ENCODE data around the gene TAF1D. TPM values are rescaled to one million over a fixed set of nuclear protein-coding genes. Genes with fewer than 3 reads are reported as not detected.

Gene TAF1D, protein sequence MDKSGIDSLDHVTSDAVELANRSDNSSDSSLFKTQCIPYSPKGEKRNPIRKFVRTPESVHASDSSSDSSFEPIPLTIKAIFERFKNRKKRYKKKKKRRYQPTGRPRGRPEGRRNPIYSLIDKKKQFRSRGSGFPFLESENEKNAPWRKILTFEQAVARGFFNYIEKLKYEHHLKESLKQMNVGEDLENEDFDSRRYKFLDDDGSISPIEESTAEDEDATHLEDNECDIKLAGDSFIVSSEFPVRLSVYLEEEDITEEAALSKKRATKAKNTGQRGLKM
- total RNA-seq, result 172 and 181 TPM in 2 replicates
- 39.7 and 60.7 TPM in 2 replicates for polyA plus RNA-seq
- 74.3 and 83.3 TPM in 2 replicates for polyA plus RNA-seq (2011; cell fraction: cytosol; rRNA removed)
- 322 and 436 TPM in 2 replicates for polyA plus RNA-seq (2011; cell fraction: nucleus; rRNA removed)
- 155 and 190 TPM in 2 replicates for polyA plus RNA-seq (2012)
- 49.6 and 68.3 TPM in 2 replicates for polyA minus RNA-seq
- polyA minus RNA-seq (2011; cell fraction: cytosol; rRNA and poly(A)+ RNA removed), result 96.9 TPM
- 205 and 310 TPM in 2 replicates for polyA minus RNA-seq (2011; cell fraction: nucleus; rRNA and poly(A)+ RNA removed)
- Bru-seq, nascent RNA, result percentile 100 among the genes with signal in this experiment
- percentile 98 among the genes with signal in this experiment for BruChase-seq, experiment 1, labeled RNA remaining after a 6-hour chase
- percentile 100 among the genes with signal in this experiment for BruChase-seq, experiment 2, labeled RNA remaining after a 2-hour chase
- long read RNA-seq, transcript TAF1D-203 (6 exons, 2,082 nt), result major isoform, 10 of 52 reads
- long read RNA-seq, partial matches to known transcripts, result 13 of 52 reads
- long read RNA-seq, other reads (novel, unspliced or antisense), result 24 of 52 reads

DNA sequence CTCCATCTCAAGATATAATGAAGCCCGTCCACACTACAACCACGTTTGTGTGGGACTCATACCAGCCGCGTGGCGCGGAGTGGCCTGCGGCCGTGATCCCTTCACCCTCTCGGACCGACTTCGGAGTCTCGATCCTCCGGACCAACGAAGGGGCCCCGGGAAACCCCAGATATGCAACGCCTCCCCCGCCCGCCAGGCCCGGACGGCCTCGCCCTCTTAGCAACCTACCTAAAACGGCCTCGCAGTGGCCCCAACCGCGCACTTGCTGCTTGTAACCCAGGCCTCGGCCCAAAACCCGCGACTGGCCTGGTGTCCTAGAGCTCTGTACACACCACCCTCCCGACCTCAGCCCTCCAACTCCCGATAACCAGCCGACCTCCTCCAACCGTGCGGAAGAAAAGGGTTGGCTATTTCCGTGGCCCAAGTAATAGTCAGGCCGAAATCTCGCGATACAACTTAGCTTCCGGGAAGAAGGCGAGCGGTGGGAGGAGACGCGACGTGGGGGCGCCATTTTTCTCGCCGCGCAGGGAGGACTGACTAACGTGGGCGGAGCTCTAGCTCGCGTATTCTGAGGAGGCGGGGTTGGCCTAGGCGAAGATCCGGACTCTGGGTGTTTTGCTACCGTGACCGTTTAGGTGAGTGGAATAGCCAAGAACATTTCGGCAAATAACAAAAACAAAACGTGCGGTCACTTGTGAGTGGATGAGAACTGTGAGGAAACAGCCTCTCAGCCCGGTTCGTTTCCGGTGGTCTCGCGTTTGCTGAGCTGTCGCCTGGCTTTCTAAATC is at the start of gene TAF1D, which contains the start of gene C11orf54:
TAF1D (minus strand) TSS at position 402 of the 788 bp plus-strand sequence. CDS start 2,191 bp downstream, outside the sequence.
C11orf54 (plus strand) TSS at position 579 of the 788 bp plus-strand sequence. CDS start 5,722 bp downstream, outside the sequence.
- TF ChIP-seq JUN (IDR thresholded peaks at IDR 0.05; ENCODE audit: borderline replicate concordance, insufficient read depth, insufficient read length, low read depth) (no peak), FOS (IDR thresholded peaks at IDR 0.05; ENCODE audit: borderline replicate concordance, insufficient read depth, low read length) (peak; percentile 15), MYC (IDR thresholded peaks at IDR 0.05; ENCODE audit: low read depth, low read length) (peak; percentile 74), POLR2A (IDR thresholded peaks at IDR 0.05; ENCODE audit: low read depth, low read length) (peak; percentile 99), EZH2 (IDR thresholded peaks at IDR 0.05; ENCODE audit: borderline replicate concordance, low read depth, low read length, severe bottlenecking) (no peak), GATA2 (IDR thresholded peaks at IDR 0.05; ENCODE audit: insufficient read depth, insufficient read length, low read depth, low read length) (no peak), POLR2AphosphoS5 (IDR thresholded peaks at IDR 0.05; ENCODE audit: insufficient read depth, low read depth, low read length) (peak; percentile 99)
- TF ChIP-seq, protein P1, sequence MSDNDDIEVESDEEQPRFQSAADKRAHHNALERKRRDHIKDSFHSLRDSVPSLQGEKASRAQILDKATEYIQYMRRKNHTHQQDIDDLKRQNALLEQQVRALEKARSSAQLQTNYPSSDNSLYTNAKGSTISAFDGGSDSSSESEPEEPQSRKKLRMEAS (IDR thresholded peaks at IDR 0.05; ENCODE audit: insufficient read depth, insufficient read length), result no peak
- TF ChIP-seq, protein P2, sequence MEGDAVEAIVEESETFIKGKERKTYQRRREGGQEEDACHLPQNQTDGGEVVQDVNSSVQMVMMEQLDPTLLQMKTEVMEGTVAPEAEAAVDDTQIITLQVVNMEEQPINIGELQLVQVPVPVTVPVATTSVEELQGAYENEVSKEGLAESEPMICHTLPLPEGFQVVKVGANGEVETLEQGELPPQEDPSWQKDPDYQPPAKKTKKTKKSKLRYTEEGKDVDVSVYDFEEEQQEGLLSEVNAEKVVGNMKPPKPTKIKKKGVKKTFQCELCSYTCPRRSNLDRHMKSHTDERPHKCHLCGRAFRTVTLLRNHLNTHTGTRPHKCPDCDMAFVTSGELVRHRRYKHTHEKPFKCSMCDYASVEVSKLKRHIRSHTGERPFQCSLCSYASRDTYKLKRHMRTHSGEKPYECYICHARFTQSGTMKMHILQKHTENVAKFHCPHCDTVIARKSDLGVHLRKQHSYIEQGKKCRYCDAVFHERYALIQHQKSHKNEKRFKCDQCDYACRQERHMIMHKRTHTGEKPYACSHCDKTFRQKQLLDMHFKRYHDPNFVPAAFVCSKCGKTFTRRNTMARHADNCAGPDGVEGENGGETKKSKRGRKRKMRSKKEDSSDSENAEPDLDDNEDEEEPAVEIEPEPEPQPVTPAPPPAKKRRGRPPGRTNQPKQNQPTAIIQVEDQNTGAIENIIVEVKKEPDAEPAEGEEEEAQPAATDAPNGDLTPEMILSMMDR (IDR thresholded peaks at IDR 0.05; ENCODE audit: extremely low read depth in 1 of 2, insufficient read depth in 1 of 2, low read depth in 1 of 2, low read length in 2 of 2), result no peak
- peak; percentile 95 for FAIRE-seq

More for the DNA sequence above, at the start of gene TAF1D, which contains the start of gene C11orf54:
- peak within 1 kb of the TSS; percentile 36 for H2AFZ ChIP-seq (ENCODE audit: low read depth, low read length)
- peak within 1 kb of the TSS; percentile 75 to 99 (median 93) for H3K4me3 ChIP-seq (replicated peaks in 1 of 3; ENCODE audit: insufficient read depth in 1 of 3, low read depth in 1 of 3, low read length in 3 of 3)
- ChIA-PET POLR2A (interaction anchor here (0.6 to 2.8 kb wide), 10 partner anchors 9 to 77 kb away, joined by 3 to 47 read pairs (median 4); partner anchors contain the start of gene MED17), CTCF (interaction anchor here (1.1 to 2.8 kb wide), 3 partner anchors 23 to 43 kb away, joined by 3 to 16 read pairs (median 5); partner anchors contain the start of gene MED17)
- H3K9me1 ChIP-seq (replicated peaks; ENCODE audit: control insufficient read depth, extremely low read depth, insufficient read depth, low read length), result no peaks in the 10 kb centered on the region
- no TSS peak for BruUV-seq (replicated peaks)
- DNase-seq (ENCODE audit: low read depth, low spot score), result peak; percentile 98
- peaks cover 61% of the 10 kb centered on the region for H3K79me2 ChIP-seq (ENCODE audit: control insufficient read depth, insufficient read depth, low read length)
- dilution Hi-C loops (cut with MboI; ENCODE audit: extremely low pct_ligation_motif_present, low sequenced_read_pairs) (no loop called here), intact Hi-C loops (cut with micrococcal nuclease) (loop anchor here (1.0 to 10.0 kb wide), 2 partner anchors 43 to 754 kb away; partner anchors contain the start of genes ANKRD49, MED17 and MRE11)
- peaks cover 11% of the 10 kb centered on the region for H4K20me1 ChIP-seq (replicated peaks; ENCODE audit: control insufficient read depth, extremely low read depth, insufficient read depth, low read length)
- H3K9ac ChIP-seq (replicated peaks; ENCODE audit: extremely low read depth, insufficient read depth, low read length), result peak within 1 kb of the TSS; percentile 92
- no peaks in the 10 kb centered on the region for H3K9me3 ChIP-seq (replicated peaks; ENCODE audit: control insufficient read depth, insufficient read depth, low read length)
- peak within 1 kb of the TSS; percentile 54 for H3K27ac ChIP-seq (ENCODE audit: insufficient read depth, low read depth, low read length)
- H3K4me1 ChIP-seq (ENCODE audit: control insufficient read depth, extremely low read depth, insufficient read depth, low read length), result peaks cover 28% of the 10 kb centered on the region
- peak within 1 kb of the TSS; percentile 83 for H3K4me2 ChIP-seq (ENCODE audit: insufficient read depth, low read length)
- H3K36me3 ChIP-seq (ENCODE audit: control insufficient read depth in 2 of 2, extremely low read depth in 1 of 2, insufficient read depth in 2 of 2, low read length in 2 of 2), result peaks cover 4 to 23% of the 10 kb centered on the region in 2 experiments
- H3K27me3 ChIP-seq (ENCODE audit: control insufficient read depth in 2 of 2, insufficient read depth in 2 of 2, low read length in 2 of 2), result no peaks in the 10 kb centered on the region
